HG03280 (cell line): ENCODE results near the gene TEKT3.

Source experiments
- ATAC-seq: cut with Tn5 transposase; IDR thresholded peaks from one replicate; pipeline ENCODE4 v1.9.1; 2021; ENCODE audit warnings: mild to moderate bottlenecking, moderate library complexity; ENCODE audit not compliant: unreplicated experiment

Gene TEKT3

GRCh38 chr17:15298176-15298575 is 43.2 kb downstream of the TEKT3 start:
- ATAC-seq: no peak

DNA sequence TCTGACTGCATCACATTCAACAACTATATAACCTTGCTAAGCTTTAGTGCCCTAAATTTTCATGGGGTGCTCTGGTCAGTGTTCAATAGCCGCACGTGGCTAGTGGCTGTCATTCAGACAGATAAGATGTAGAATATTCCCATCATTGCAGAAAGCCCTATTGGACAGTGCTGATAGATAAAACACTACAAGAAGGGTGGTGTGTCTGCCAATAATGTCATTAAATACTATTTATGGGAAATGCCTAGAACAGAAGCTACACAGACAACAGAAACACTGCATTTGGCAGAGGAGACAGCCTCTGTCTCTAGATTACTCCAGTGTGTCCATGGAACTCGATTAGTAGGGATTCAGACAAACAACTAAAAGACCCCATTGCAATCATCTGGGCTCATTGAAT is 47.8 kb downstream of the TEKT3 start:
- ATAC-seq: no peak

DNA sequence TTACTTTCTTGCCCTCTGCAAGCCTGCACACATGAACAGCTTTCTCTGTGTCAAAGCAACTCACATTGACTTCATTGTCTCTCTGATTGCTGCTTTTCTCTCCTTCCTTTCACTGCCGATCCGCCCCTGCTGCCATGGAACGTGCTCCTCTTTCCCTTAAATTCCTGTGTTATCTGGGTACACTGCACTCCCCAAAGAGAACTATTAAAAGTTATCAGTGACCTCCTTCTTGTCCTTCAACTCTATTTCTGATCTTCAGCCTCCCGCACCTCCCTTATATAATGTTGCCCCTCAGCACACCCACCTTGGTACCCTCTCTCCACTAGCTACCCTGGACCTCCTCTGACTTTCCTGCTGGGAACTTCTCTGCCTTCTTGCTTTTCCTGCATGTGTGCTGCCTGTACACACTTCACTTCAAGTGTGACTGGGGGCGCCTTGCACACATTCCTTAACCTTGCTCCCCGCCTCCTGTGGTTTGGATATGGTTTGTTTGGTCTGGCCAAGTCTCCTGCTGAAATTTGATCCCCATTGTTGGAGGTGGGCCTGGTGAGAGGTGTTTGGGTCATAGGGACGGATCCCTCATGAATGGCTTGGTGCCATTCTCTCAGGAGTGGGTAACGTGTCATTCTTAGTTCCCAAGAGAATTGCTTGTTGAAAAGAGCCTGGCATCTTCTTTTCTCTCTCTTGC is 49.6 kb downstream of the TEKT3 start:
- no peak for ATAC-seq

DNA sequence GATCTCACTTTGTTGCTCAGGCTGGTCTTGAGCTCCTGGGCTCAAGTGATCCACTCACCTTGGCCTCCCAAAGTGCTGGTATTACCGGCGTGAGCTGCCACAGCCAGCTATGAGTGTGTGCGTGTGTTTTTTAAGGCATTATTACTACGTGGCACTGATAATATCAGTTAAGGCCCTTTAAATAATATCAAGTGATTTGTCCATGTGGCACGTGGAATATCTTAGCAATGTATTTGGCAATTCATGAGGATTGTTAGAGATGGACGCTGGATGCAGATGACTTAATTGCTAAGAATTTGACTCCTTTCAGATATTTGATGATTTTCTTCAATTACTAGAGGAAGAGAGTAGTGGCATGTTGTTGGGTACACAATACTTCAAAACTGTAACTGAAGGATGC is 50.8 kb downstream of the TEKT3 start:
- no peak for ATAC-seq

DNA sequence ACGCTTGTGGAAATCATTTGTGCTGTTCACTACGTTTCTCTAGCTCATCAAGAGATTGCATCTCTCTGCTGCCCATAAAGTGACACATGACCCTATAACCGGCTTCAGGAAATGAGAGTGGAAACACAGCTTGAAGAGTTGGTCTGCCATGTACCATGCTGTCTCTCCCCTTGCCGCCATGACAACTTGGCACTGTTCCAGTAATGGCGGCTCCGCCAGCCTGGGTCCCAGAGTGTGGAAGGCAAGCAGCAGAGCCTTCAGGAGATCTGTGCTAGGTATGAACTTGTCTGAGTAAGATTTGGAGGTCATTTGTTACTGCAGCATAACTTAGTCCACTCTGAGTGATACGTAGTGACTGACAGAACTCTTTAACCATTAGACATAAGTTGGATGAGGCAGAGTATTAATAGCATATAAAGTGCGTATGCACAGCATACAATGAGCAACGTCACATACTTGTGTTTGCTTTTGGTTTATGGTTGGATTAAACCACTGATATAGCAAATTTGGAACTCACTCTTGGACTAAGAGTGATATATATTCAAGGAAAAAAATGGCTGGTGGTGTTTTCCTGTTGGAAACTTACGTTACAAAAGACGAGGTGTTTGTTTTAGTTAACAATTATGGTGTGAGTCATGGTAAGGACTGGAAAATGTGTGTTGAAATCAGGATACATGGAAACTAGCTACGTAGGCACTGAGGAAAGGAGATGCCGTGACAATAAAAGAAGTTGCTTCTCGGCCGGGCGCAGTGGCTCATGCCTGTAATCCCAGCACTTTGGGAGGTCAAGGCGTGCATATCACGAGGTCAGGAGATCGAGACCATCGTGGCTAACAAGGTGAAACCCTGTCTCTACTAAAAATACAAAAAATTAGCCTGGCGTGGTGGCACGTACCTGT is 51.9 kb downstream of the TEKT3 start:
- ATAC-seq: no peak

DNA sequence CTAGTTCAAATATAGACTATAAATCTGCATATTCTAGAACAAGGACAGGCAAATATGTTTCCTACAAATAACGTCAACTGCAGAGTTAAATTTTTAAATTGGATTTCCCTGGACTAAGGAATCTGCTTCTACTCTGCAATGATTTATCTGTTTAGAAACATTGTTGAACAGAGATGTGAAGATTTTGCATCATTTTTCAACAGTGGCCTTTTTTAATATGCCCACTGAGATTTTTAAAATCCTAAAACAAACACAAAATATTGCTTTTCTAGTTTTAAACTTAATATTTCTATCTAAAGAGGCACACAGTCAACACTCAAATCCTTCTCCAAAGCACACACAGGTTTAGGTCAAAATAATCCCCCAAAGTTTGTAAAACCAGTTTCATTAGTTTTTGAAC is 52.5 kb downstream of the TEKT3 start:
- no peak for ATAC-seq

DNA sequence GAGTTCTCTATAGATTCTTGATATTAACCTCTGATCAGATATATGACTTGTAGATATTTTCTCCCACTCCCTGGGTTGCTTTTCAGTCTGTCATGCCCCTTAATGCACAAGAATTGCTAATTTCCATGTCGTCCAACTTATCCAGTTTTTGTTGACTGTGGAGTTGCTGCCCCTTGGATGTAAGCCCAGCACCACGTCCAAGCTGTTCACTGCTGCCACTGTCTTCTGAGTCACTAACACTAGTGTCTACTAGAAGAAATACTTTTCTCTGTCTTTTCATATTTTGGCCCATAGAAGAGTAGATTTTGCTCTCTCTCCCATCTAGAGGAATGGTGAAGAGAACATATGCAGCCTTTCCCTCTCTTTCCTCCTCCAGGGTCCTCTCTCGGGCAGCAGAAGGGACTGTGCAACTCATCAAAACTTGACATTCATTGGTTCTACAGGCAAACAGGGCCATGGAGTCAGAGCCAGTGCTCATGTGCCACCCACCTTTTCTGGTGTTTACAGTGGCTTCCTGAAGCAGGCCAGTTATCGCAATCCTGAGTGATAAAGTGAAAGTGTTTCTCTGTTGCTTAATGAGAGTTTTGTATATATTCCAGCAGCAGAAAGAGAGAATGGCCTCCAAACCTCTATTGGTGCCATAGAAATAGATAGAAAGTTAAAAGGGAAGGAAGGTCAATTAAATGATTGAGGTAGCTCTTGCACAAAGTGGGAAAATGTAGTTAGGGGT is 53.7 kb downstream of the TEKT3 start:
- ATAC-seq: no peak

- ATAC-seq: no peak
These were observed 55.9 kb downstream of the TEKT3 start for GRCh38 chr17:15285466-15285865.

DNA sequence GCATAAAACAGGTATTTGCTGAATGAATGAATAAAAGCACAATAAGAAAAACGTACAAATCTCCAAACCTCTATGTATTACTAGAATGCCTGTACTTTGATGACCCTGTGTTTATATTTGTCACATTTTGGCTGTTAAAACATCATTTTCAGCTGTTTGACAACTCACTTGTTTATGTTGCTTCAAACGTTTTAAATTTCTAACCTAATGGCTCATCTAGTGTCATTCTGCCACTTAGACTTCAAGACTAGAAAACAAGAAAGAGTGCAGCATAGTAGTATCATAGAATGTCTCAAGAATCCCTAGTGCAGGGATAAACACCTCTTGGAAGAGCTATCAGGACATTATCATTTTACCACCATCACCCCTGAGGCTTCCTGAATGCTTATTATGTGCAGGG is 56.9 kb downstream of the TEKT3 start:
- ATAC-seq: no peak

- ATAC-seq: no peak
These were observed 57.3 kb downstream of the TEKT3 start for GRCh38 chr17:15284107-15284506.

DNA sequence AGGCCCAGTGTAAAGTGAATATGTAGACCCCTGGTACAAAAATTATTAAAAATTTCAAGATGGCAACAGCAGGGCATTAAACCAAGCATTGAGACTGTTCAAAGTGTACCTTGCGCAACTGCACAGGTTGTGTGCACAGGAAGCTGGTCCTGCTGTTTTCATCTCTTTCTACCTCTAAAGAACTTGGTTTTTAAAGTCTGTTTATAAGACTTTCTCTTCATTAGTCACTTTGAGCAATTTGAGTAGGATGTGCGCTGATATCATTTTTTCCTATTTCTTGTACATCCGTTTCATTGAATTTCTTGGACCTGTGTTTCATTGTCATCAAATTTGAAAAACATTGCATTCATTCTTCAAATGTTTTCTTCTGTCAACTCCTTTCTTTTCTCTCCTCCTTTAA is 59.5 kb downstream of the TEKT3 start:
- no peak for ATAC-seq

GRCh38 chr17:15278924-15279477 is 62.4 kb downstream of the TEKT3 start:
- ATAC-seq: no peak

- no peak for ATAC-seq
These were observed 63.0 kb downstream of the TEKT3 start for GRCh38 chr17:15278380-15278779.

DNA sequence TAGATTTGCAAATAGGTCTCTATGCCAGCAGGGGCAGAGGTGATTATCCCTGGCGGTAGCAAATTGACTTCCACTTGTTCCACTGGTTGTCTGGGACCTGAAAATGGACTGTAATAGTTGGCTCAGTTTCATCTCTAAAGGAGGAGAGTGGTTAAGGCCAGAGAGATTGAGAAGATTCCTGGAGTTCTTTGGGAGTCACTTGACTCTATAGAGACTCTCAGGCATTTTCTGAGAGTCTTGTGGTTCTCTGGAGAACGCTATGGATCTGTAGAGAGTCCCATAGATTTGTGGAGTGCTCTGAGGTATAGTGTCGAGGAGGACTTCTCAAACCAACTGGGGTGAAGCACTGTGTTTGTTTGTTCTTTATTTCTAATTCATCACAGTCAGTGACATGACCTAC is 67.4 kb downstream of the TEKT3 start:
- ATAC-seq: no peak

DNA sequence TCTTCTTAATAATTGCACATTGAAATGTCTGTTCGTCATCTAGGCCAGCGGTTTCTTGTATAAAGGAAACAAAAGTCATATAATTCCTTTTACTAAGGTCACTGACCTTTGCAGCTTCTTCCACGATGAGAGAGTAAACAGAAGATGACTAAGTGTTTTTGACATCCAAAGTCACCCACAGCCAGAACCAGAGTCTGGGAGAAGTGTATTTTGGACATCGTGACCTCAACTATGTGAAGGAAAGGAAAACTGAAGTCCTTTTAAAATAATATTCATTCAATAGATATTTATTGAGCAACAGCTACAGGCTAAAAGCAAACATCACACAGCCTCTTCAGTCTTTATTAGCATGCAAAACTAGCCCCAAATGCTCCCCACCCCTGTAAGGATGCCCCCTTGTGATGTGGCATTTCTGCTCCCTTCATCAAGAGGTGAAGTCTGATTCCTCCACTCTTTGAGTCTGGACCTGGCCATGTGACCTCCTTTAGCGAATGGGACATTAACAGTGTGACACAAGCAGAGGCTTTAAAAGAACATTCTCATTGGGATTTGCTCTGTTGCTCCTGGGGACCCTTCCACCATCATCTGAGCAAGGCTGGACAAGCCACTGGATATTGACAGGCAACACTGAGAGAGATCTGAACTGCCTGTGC is 68.1 kb downstream of the TEKT3 start:
- ATAC-seq: no peak

GRCh38 chr17:15271741-15272140 is 69.7 kb downstream of the TEKT3 start:
- no peak for ATAC-seq

DNA sequence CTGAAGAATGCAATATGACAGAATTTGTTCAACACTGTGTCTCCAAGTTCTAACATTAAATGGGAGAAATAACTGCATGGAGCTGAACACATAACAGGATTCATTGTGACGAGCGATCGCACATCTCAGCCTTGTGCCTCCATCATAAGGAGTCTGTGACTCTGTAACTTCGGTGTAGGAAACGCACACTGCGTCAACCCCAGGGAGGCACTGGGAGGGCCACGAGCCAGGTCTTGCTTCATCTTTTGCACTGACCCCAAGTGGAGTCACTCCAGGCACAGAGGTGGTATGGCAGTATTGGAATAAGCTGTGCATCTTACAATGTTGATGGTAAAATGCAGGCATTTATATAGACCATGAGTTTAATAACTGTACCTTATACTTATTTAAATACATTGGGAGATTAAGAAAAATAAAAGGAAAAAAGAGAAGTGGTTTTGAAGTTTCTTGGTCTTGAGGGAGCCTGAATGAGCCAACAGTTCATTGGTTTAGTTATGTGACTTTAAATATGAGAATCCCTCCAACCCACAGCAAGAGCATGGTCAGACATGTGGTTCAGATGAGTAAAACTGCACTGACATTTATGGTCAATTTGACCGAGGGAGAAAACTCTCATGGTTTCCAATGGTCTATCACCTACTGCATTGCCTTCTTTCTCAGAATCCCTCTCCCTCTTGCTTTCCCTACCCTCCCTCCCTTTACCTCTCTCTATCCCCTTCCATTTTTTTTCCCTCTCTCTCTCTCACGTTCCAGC is 70.6 kb downstream of the TEKT3 start:
- ATAC-seq: no peak

- no peak for ATAC-seq
These were observed 71.7 kb downstream of the TEKT3 start for GRCh38 chr17:15269780-15270089.

DNA sequence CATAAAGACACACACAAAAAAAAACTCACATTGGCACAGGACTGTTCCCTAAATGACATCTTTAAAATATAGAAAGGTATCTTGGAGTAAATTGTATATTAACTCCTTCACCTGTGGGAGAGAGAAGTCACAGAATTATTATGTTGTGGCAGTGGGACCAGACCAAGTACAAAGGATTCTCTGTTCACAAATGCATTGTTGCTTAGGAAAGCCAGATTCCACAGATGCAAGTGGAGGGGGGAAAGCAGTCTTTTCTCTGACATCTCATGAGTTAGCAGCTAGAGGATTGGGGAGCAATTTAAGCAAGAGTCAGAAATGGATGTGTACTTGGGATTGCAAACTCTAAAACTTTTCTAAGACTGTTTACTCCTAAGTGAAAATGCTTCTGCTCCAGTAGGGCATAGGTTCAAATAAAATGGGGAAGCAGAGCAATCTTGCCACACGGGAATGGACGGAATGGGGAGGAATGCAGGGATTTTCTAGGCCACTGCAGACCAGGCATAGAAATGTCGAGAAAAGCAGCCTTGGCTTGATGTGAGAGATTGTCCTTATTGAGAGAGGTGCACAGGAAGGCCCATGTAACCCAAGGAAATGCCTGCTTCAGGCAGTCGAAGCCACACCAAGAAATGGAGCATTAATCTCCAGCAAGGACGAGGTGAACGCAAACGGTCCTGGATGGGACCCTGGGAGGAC is 72.2 kb downstream of the TEKT3 start:
- ATAC-seq: no peak

GRCh38 chr17:15268461-15268860 is 72.9 kb downstream of the TEKT3 start:
- ATAC-seq: no peak
